Lower leg skin (tissue), 4 donors: ENCODE measurements around the gene RAX2. TPM values are rescaled to one million over a fixed set of nuclear protein-coding genes. Genes with fewer than 3 reads are reported as not detected.

ENCODE experiments used
- DNase-seq, 2 donors: peaks; one replicate each; pipeline ENCODE4 v3.0.0-alpha.2; 2019; ENCODE audit warnings: low spot score in 2 of 2
- H3K4me3 ChIP-seq: fragments of 200-600 bp; sonication (generic); 2 replicates; pipeline ENCODE4 v1.5.1; 2017; ENCODE audit warnings: mild to moderate bottlenecking, low read depth; ENCODE audit not compliant: poor library complexity, severe bottlenecking
- POLR2A ChIP-seq, 2 donors: fragments of 450-650 bp; IDR thresholded peaks; one replicate each; pipeline ENCODE4 v1.6.1; 2016 to 2017; ENCODE audit warnings: antibody characterized with exemption in 2 of 2, mild to moderate bottlenecking in 1 of 2, moderate library complexity in 1 of 2
- WGBS, 2 donors: methylation state at CpG; one replicate each; pipeline ENCODE4 v1.1.5; 2018; 5-methylcytosine and 5-hydroxymethylcytosine counted together
- intact Hi-C: fragments of 100-400 bp; cut with DNase I; formaldehyde crosslinking; loops from one replicate; pipeline ENCODE4 v1.15.0; 2023; ENCODE audit warnings: low total_unique reads
- total RNA-seq, 4 donors: library from RNA; depleted of rRNA; stranded (reverse); fragments of >200 nt; gene quantifications; one replicate each; pipeline ENCODE4 v1.1.0, GENCODE V29; 2016
- TF ChIP-seq, protein P1 (sequence below), 3 donors: fragments of 450-650 bp; IDR thresholded peaks; one replicate each; pipeline ENCODE4 v1.5.1; 2016; ENCODE audit warnings: antibody characterized with exemption in 3 of 3, mild to moderate bottlenecking in 3 of 3, moderate library complexity in 2 of 3

The RAX2 gene
- total RNA-seq, 4 donors from 2014 or later: not detected

DNA sequence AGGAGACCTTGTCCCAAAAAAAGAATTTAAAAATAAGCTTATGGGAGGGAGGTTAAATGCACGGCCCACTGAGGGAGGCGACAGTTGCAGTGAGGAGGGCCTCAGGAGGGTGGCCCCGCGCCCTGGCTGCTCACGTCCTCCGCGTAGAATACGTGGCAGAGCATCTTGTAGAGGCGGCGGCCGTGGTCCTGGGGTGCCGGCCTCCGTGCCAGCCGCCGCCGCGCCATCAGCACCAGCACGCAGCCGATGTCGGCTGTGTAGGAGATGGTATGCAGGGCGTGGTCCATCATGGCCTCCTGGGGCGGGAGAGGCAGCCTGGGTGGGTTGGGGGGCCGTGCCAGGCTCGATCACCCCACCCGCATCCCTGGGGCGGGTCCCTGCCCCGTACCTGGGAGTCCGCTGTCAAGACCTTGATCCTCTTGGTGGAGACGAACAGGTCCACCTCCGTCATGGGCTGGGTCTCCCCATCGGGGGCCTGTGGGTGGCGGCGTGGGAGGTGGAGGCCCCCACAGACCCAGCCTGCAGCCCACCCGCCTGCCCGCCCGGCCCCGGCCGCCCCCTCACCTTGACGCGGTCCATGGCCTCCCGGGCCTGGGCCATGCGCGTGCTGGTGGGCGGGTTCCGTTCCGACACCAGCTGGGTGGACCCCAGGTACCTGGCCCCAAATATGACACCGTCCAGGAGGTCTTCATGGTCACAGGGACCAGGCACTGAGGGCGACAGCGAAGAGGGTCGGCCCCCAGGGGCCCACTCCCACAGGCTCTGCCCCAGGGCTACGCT is 18.2 kb downstream of the RAX2 start:
- no peak overlapping the region for H3K4me3 ChIP-seq
- no peak for DNase-seq
- intact Hi-C loops: no loop called here
- TF ChIP-seq, protein P1, sequence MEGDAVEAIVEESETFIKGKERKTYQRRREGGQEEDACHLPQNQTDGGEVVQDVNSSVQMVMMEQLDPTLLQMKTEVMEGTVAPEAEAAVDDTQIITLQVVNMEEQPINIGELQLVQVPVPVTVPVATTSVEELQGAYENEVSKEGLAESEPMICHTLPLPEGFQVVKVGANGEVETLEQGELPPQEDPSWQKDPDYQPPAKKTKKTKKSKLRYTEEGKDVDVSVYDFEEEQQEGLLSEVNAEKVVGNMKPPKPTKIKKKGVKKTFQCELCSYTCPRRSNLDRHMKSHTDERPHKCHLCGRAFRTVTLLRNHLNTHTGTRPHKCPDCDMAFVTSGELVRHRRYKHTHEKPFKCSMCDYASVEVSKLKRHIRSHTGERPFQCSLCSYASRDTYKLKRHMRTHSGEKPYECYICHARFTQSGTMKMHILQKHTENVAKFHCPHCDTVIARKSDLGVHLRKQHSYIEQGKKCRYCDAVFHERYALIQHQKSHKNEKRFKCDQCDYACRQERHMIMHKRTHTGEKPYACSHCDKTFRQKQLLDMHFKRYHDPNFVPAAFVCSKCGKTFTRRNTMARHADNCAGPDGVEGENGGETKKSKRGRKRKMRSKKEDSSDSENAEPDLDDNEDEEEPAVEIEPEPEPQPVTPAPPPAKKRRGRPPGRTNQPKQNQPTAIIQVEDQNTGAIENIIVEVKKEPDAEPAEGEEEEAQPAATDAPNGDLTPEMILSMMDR (IDR thresholded peaks at IDR 0.05): no peak
- no peak for TF ChIP-seq POLR2A (IDR thresholded peaks at IDR 0.05)
- 92 to 96% methylated on average over 27 to 39 of the region's 51 CpGs for WGBS, 2 donors

- WGBS, 2 donors: 82 to 94% methylated on average over 8 to 25 of the region's 25 CpGs
- intact Hi-C loops: no loop called here
- no peak overlapping the region for H3K4me3 ChIP-seq
- no peak for DNase-seq
- TF ChIP-seq POLR2A (IDR thresholded peaks at IDR 0.05): no peak
- TF ChIP-seq, protein P1 (IDR thresholded peaks at IDR 0.05): no peak
Observed at GRCh38 chr19:3752492-3752891, 19.5 kb downstream of the RAX2 start.

- H3K4me3 ChIP-seq: no peak overlapping the region
- 92 to 94% methylated on average over 27 to 29 of the region's 30 CpGs for WGBS, 2 donors
- no peak for TF ChIP-seq POLR2A (IDR thresholded peaks at IDR 0.05)
- TF ChIP-seq, protein P1 (IDR thresholded peaks at IDR 0.05): no peak
- DNase-seq: no peak
- intact Hi-C loops: no loop called here
Observed at GRCh38 chr19:3751236-3751635, 20.8 kb downstream of the RAX2 start.

GRCh38 chr19:3750211-3750610 is 21.8 kb downstream of the RAX2 start:
- 93 to 98% methylated on average over 2 of the region's 2 CpGs for WGBS, 2 donors
- no peak overlapping the region for H3K4me3 ChIP-seq
- no peak for TF ChIP-seq POLR2A (IDR thresholded peaks at IDR 0.05)
- no peak for DNase-seq
- intact Hi-C loops: no loop called here

- no peak for DNase-seq
- H3K4me3 ChIP-seq: no peak overlapping the region
- 77 to 81% methylated on average over 8 of the region's 8 CpGs for WGBS, 2 donors
- intact Hi-C loops: no loop called here
- no peak for TF ChIP-seq POLR2A (IDR thresholded peaks at IDR 0.05)
- TF ChIP-seq, protein P1 (IDR thresholded peaks at IDR 0.05): no peak
Observed at GRCh38 chr19:3748965-3749364, 23.1 kb downstream of the RAX2 start.

GRCh38 chr19:3746371-3747056 is 25.5 kb downstream of the RAX2 start:
- TF ChIP-seq, protein P1 (IDR thresholded peaks at IDR 0.05): no peak
- no peak for TF ChIP-seq POLR2A (IDR thresholded peaks at IDR 0.05)
- intact Hi-C loops: no loop called here

More at GRCh38 chr19:3746371-3747056, 25.5 kb downstream of the RAX2 start:
- WGBS, 2 donors: 69 to 70% methylated on average over 28 to 31 of the region's 31 CpGs
- H3K4me3 ChIP-seq: no peak overlapping the region
- no peak for DNase-seq
